HG03196 (cell line): ENCODE measurements around the gene ADCY5.
"Not testable (repeated sequence)": the region's sequence is repeated elsewhere in the genome, so short reads cannot be mapped to it uniquely, and the experiment has no call there.

Source experiments
- ATAC-seq: cut with Tn5 transposase; IDR thresholded peaks from one replicate; pipeline ENCODE4 v1.9.1; 2021; ENCODE audit not compliant: unreplicated experiment

Gene ADCY5

DNA sequence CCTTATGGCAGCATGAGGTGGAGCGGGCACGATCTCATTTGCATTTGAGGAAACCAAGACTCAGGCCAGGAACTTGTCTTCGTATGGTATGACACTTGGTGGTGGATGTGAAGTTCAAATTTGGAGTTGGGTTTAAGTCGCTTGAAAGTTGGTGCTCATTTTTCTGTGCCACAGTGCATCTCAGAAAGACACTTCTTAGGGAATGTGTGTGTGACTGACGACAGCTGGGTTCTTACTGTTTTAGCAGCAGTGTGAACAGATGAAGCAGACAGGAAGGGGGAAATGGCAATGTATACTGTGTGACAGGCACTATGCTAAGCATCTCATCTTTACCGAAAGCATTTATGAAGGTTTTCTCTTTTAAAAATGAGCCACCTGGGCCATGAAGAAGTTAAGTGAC is 171.8 kb downstream of the ADCY5 start:
- no peak for ATAC-seq

DNA sequence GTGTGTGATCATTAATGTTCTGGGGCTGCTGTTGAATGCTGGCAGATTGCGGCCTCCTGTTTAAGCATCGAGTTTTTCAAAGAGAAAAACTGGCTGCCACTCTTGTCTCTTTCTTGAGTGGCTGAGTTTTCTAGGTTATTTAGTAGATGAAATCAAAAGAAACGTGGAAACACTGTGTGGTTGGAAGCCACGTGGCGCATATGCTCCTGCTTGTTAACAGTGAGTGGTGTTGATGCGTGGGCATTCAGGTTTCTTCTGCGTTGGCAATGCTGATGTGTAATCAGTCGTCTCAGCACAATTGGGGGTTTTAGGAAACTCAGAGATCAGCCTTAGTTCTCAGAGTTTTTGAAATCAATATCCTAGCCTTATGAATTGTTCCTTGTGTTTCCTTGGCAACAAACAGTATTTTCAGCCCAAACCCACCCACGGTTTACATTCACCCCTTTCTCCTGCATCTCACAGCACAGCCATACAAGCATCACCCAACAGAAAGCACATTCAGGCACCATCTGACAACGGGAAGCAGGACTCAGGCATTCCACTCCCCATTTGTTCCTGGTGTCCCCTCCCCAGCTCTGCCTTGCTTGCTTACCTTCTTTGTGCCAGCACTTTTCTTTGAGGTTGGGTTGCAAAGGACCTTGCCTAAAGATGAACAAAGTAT is 172.4 kb downstream of the ADCY5 start:
- no peak for ATAC-seq

DNA sequence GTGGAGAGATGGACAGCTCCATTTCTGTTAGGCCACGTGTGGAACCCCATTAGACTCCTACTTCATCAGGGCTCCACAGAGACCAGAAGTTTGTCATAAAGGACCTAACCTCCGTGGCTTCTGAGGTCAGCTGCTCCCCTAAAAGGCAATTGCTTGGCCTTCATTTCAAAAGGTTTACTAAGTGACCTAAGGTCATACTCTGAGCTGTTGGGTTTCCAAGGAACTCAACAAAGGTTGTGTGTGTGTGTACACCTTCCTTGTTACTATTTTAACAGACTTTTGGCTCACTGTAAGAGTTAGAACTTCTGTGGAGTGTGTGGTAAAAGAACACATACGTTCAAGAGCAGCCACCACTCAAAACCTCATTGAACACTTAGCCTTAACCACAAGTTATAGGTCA is 173.2 kb downstream of the ADCY5 start:
- ATAC-seq = no peak

DNA sequence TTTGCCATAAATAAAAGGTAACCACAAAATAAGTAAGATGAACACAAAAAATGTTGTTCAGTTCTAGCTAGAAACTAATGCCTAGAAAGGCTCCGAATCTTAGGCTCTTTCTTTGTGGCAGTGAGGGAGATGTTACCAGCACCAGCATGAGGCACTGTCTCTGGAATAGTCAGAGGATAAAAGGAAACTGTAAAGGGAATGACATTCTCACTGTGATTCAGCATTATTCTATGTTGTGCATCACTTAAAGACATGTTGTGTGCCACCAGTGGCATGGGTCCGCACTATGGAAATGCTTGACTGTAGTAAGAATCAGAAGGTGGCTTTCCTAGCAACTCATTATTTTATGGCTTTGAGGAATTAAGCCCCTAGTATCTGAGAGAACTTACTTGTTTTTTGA is 176.3 kb downstream of the ADCY5 start:
- ATAC-seq = no peak

DNA sequence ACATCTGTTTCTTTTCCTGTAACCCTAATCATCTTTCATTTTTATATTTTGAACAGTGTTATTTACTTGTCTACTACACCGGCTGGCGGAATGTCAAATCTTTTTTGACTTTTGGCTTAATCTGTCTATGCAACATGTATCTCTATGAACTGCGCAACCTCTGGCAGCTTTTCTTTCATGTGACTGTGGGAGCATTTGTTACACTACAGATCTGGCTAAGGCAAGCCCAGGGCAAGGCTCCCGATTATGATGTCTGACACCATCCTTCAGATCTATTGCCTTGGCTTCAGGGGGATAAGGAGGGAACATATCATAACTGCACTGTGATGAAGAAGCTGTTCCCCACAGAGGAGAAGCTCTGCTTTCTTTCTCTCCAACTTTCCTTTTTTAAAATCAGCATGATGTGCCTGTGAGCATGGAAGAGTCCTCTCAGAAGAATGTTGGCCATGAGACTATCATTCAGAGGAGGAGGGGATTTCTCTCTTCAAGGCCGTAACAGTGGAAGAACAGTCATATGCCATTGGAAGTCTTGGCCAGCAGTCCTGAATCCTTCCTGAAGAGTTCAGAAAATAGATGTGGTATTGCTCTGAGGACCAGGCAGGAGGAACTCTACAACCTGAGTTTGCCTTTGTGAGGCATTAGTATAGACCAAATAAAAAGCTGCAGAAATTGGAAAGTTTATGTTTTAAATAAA is 177.3 kb downstream of the ADCY5 start:
- ATAC-seq = no peak

DNA sequence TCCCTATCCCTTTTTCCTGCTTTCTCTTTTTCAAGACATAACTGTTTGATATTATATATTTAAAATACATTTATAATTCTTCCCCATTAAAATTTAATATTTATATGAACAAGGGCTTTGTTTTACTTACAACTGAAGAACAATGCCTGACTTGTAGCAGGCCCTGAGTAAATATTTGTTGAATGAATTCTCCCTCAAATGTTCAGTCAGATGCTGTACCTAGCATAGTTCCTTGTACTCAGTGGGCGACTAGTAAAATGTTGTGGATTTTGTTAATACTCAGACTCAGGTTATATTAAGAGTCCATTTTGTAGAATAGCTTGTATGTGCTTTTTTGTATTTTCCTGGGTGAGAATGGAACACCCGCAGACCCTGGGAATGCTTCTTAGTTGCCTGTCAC is 178.1 kb downstream of the ADCY5 start:
- no peak for ATAC-seq

DNA sequence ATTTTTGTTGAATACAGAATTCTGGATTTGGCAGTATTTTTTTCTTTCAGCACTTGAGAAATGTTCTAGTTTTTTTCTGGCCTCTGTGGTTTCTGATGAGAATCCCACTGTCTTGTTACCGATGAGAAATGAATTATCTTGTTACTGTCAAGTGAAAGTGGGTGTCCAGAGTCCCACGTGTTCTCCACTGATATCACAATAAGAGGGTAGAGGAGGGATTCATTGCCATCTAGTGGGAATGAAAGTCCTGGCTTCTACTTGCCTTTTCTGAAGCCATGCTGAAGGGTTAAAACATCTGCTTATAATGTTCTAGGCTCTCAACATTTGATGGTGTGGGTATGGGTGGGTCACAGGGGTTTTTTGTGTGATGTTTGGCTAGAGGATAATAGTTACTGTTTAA is 181.1 kb downstream of the ADCY5 start:
- ATAC-seq = no peak

DNA sequence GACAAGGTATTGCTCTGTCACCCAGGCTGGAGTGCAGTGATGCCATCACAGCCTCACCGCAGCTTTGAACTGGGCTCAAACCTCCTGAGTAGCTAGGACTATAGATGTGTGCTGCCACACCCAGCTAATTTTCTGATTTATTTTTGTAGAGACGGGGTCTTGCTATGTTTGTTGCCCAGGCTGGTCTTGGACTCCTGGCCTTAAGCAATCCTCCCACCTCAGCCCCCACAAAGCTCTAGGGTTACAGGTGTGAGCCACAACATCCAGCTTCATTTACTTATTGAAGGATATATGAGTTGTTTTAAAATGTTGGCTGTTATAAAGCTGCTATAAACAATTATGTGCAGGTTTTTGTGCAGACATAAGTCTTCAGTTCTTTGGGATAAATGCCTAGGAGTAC is 184.9 kb downstream of the ADCY5 start:
- no peak for ATAC-seq

DNA sequence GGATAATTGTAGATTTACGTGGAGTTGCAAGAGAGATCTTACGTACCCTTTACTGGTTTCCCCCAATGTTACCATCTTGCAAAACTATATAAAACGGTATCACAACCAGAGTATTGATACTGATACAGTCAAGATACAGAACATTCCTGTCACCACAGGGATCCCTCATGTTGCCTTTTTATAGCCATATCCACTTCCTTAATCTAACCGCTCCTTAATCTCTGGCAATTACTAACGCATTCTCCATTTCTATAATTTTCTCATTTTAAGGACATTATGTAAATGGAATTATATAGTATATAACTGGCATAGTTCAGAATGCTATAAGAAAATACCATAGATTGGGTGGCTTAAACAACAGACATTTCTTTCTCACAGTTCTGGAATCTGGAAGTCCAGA is 186.0 kb downstream of the ADCY5 start:
- no peak for ATAC-seq

DNA sequence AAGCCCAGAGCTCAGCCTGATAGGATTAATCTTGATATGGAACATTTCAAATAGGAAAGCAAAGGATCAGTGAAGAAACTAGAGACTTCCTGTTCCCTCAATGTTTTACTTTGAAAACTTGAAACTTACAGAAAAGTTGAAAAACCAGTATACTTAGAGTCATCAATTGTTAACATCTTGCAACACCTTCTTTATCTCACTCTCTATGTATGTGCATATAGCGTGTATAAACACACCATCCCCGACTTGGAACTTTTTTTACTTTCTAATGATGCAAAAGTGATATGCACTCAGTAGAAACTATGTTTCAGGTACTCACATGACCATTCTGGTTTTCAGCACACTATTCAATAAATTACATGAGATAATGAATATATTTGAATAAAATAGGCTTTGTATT is 186.7 kb downstream of the ADCY5 start:
- ATAC-seq = no peak

DNA sequence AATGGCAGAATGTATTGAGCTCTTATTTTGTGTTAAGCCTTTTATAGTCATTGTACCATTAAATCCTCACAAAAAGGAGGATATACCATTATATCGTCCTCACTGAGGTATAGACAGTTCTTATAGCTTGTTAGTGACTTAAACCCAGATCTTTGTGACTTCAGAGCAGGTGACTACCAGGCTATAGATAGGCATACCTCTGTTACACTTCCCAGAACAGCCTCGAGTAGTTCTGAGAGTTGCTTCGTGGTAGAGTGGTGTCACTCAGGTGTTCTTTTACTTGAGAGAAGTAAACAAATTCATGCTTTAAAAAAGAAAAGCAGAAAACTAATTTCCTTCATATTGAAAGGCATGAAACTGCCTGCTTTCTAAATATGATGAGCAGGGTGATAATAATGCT is 187.2 kb downstream of the ADCY5 start:
- no peak for ATAC-seq

DNA sequence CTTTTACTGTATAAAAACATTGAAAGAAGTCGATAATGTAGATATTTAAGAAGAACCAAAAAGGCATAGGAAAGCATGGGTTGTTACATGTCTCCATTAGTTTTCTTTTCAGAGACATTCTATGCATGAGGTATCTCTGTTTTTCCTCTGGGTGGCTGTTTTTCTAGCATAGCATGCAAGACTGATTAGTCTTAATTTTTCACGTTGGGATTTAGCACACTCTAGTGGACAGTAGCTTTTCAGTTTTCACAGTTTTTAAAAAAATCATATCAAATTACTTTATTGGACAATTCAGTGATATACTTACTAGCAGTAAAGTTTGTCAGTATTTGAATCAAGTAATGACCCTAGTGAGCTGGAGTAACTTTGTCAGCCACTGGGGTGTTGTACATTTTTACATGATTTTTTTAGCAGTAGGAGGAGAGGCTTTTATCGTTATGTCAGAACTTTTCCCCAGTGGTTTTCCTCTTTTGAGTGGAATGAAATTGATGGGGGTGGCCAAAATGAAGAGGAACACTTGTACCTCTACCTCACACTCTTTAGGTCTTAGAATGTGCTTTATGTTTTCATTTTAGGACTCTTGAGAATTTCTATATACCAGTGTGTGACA is 190.0 kb downstream of the ADCY5 start:
- no peak for ATAC-seq

DNA sequence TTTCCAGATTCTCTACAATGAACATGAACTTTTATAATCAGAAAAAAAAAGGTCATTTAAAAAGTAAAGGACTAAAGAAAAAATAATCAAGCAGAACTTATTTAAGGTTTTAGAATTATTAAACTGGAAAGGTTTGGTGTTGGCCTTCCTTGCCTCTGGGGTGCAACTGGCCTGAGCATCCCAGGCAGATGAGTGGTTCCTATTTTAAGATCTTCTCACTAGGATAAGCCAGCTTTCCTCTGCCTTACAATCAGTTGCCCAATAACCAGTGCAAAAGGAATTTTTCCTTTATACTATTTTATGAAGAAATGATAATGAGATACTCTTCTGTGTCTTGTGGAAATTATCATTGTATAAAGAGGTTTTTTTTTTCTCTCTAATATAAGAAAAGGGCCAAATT is 190.5 kb downstream of the ADCY5 start:
- no peak for ATAC-seq

DNA sequence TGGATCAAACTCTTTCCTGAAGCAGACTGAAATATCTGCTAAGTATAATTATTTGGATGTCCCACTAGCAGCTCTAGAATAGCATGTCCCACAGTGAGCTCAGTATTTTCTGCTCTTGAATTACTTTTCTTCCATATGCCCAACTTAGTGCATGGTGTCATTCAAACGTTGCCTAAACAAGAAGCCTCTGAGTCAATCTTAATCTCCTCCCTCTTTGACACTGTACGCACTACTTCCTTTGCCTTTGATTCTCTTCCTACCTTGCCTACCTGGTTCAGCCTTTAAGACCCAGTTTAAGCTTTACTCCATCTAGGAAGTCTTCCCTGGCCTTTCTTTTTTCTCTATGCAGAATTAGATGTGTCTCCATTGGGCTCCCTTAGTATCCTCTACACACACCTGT is 192.6 kb downstream of the ADCY5 start:
- ATAC-seq = no peak

DNA sequence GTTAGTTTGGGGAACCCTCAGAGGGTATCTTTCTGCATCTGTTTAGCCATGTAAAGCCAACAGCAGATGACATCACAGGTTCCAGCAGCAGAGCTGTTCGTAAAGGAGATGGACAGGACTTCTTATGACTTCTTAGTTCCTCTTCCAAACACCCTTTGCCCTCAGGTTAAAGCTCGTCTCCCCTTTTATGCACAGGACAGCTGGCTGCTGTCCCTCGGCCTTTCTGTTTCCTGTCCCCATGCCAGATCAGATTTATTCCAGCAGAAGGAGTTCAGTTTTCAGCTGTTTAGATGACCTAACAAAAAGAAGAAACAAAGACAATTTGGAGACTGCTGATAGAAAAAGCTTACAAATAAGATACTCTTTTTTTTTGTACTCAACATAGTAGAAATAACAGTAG is 202.0 kb downstream of the ADCY5 start:
- no peak for ATAC-seq

DNA sequence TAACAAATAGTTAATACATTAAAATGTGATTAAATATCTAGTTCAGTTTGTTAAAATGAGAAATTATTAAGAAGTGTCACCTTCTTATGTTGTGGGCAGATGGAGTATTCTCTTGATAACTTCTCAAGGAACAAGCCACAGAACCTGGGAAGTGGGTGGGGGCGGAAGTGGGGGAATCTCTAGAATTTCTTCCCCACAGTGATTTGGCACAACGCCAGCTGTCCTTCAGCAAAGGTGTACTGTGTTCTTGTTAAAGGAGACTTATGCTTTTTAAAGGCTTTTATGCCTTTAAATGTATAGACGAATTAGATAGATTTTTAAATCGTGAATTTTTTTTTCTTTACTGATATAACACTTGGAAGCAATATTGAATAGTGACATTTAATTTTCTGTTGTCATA is 204.8 kb downstream of the ADCY5 start:
- ATAC-seq = no peak

DNA sequence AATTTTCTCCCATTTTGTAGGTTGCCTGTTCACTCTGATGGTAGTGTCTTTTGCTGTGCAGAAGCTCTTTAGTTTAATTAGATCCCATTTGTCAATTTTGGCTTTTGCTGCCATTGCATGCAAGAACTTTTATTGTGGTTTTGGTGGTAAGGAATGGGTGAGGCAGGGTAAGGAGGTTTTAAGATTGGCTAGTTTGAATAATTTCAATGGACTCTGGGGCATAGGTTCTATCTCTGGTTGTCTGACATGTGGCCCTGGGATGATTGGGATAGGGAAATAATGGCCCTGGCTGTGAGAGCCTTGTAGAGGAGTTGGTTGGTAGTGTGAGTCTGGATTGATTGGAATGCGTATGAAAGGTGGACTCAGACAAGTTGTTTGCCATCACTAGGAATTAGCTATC is 209.1 kb downstream of the ADCY5 start:
- no peak for ATAC-seq

DNA sequence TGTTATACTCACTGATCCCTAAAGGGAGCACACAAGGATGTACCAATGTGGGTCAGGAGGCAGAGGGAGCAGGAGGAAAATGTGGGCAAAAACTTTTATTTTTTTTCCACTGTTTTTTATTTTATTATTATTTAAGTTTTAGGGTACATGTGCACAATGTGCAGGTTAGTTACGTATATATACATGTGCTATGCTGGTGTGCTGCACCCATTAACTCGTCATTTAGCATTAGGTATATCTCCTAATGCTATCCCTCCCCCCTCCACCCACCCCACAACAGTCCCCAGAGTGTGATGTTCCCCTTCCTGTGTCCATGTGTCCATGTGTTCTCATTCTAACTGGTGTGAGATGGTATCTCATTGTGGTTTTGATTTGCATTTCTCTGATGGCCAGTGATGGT is 209.7 kb downstream of the ADCY5 start:
- not testable (repeated sequence) for ATAC-seq

DNA sequence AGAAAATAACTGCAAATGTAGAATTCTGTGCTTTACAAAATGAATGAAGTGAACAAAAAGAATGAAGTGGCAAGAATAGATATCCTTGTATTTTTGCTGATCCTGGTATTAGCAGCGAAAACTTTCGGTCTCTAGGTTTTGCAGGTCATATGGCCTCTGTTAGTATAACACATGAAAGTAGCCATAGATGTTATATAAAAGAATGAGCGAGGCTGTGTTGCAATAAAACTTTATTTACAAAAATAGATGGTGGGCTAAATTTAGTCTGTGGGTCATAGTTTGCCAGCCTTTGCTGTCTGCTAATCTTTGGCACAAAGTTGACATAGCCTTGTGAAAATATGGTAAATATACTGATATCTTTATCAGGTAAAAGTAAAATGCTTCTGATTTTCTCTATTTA is 212.0 kb downstream of the ADCY5 start:
- ATAC-seq = no peak
